B cell (primary cell): ENCODE data around the gene ABCA13. TPM values are rescaled to one million over a fixed set of nuclear protein-coding genes. Genes with fewer than 3 reads are reported as not detected.
"Not testable (repeated sequence)": the region's sequence is repeated elsewhere in the genome, so short reads cannot be mapped to it uniquely, and the experiment has no call there.

ENCODE experiments used
- ATAC-seq: fragments of 200-7000 bp; cut with Tn5 transposase; one replicate; pipeline ENCODE4 v1.10.0; 2021; ENCODE audit warnings: low read depth, mild to moderate bottlenecking, moderate number of reproducible peaks, moderate library complexity
- CTCF ChIA-PET: fragments of 350-600 bp; sonication (Branson Sonifier 250); formaldehyde crosslinking; loops from one replicate; lab custom pipeline; 2021; ENCODE audit warnings: antibody characterized with exemption, inconsistent platforms; lab: Charles Lee
- POLR2A ChIA-PET: fragments of 350-600 bp; sonication (Branson Sonifier 250); formaldehyde crosslinking; loops from one replicate; lab custom pipeline; 2021; ENCODE audit warnings: antibody characterized with exemption; lab: Charles Lee
- DNase-seq: peaks from one replicate; pipeline ENCODE4 v3.0.0; 2013
- H2AFZ ChIP-seq: 2 replicates; pipeline ENCODE4 v1.6.1; 2012; ENCODE audit warnings: mild to moderate bottlenecking, low read depth, low read length; ENCODE audit not compliant: insufficient read depth, poor library complexity, severe bottlenecking
- H3K27ac ChIP-seq, 2 donors: 1 replicate in 1 of 2; 2 replicates in 1 of 2; pipeline ENCODE4 v1.5.1; 2012 to 2013; ENCODE audit warnings: low read length in 2 of 2, mild to moderate bottlenecking in 2 of 2, moderate library complexity in 1 of 2
- H3K27me3 ChIP-seq, 4 experiments: fragments of 200-600 bp in 1 of 4; sonication (generic) in 1 of 4; replicated peaks in 1 of 4; 1 replicate in 2 of 4; 2 replicates in 2 of 4; pipeline versions ENCODE4 v1.6.1 to v1.7.0; 2013 to 2016; ENCODE audit warnings: low read length in 3 of 4, mild to moderate bottlenecking in 2 of 4, mixed read lengths in 1 of 4, moderate library complexity in 1 of 4; ENCODE audit not compliant: insufficient read depth in 4 of 4, control insufficient read depth in 3 of 4; ENCODE audit errors: control extremely low read depth in 1 of 4
- H3K36me3 ChIP-seq, 2 experiments: replicated peaks in 1 of 2; 1 replicate in 1 of 2; 2 replicates in 1 of 2; pipeline versions ENCODE4 v1.6.1 to v1.7.1; 2013; ENCODE audit warnings: low read length in 1 of 2; ENCODE audit not compliant: insufficient read depth in 2 of 2, control insufficient read depth in 1 of 2; ENCODE audit errors: control extremely low read depth in 1 of 2, extremely low read depth in 1 of 2
- H3K4me1 ChIP-seq, 2 donors: fragments of 200-600 bp in 1 of 2; sonication (generic) in 1 of 2; 1 replicate in 1 of 2; 2 replicates in 1 of 2; pipeline versions ENCODE4 v1.5.1 to v1.6.1; 2013 to 2017; ENCODE audit warnings: low read length in 2 of 2; ENCODE audit not compliant: control insufficient read depth in 2 of 2, insufficient read depth in 2 of 2
- H3K4me2 ChIP-seq: replicated peaks from 2 replicates; pipeline ENCODE3; 2012; ENCODE audit warnings: mild to moderate bottlenecking, low read depth, low read length; ENCODE audit not compliant: poor library complexity, severe bottlenecking
- H3K4me3 ChIP-seq, 5 experiments: fragments of 200-600 bp in 1 of 5; sonication (generic) in 1 of 5; 1 replicate in 3 of 5; 2 replicates in 2 of 5; pipeline versions ENCODE4 v1.5.1 to v1.7.0; 2011 to 2016; ENCODE audit warnings: low read length in 4 of 5, mild to moderate bottlenecking in 4 of 5, low read depth in 2 of 5, control low read depth in 1 of 5, moderate library complexity in 1 of 5; ENCODE audit not compliant: insufficient read depth in 1 of 5; ENCODE audit errors: control extremely low read depth in 1 of 5, extremely low read depth in 1 of 5
- H3K79me2 ChIP-seq: fragments of 200-600 bp; sonication (generic); one replicate; pipeline ENCODE4 v1.6.0; 2016; ENCODE audit warnings: low read length; ENCODE audit not compliant: control insufficient read depth, insufficient read depth
- H3K9ac ChIP-seq: fragments of 200-600 bp; sonication (generic); 2 replicates; pipeline ENCODE4 v1.6.1; 2017; ENCODE audit warnings: mild to moderate bottlenecking, low read length, moderate library complexity
- H3K9me3 ChIP-seq, 3 donors: one replicate each; pipeline versions ENCODE4 v1.6.1 to v1.7.1; 2013; ENCODE audit warnings: low read length in 2 of 3; ENCODE audit not compliant: control insufficient read depth in 2 of 3, insufficient read depth in 1 of 3; ENCODE audit errors: control extremely low read depth in 1 of 3
- H4K20me1 ChIP-seq: 2 replicates; pipeline ENCODE4 v1.6.0; 2012; ENCODE audit warnings: mild to moderate bottlenecking, low read length; ENCODE audit not compliant: insufficient read depth, control insufficient read depth, poor library complexity, severe bottlenecking
- H3K27ac Mint-ChIP-seq: one replicate; pipeline ENCODE4 v1.8.0; 2021; ENCODE audit warnings: mixed read lengths
- H3K27me3 Mint-ChIP-seq: one replicate; pipeline ENCODE4 v1.8.0; 2021; ENCODE audit warnings: mixed read lengths
- H3K4me1 Mint-ChIP-seq: one replicate; pipeline ENCODE4 v1.8.0; 2021; ENCODE audit warnings: mixed read lengths
- H3K4me3 Mint-ChIP-seq: one replicate; pipeline ENCODE4 v1.8.0; 2021; ENCODE audit warnings: mixed read lengths
- H3K9me3 Mint-ChIP-seq: one replicate; pipeline ENCODE4 v1.8.0; 2022; ENCODE audit warnings: mixed read lengths; ENCODE audit not compliant: insufficient read depth
- CTCF ChIP-seq: fragments of 200-600 bp; IDR thresholded peaks from one replicate; pipeline ENCODE4 v1.8.0; 2022; ENCODE audit warnings: antibody characterized with exemption, mild to moderate bottlenecking
- EZH2 ChIP-seq: IDR thresholded peaks from 2 replicates; pipeline ENCODE4 v1.6.1; 2012; ENCODE audit warnings: borderline replicate concordance, low read depth, mild to moderate bottlenecking, moderate library complexity, low read length; ENCODE audit not compliant: insufficient read depth, poor library complexity, severe bottlenecking
- WGBS: methylation state at CpG from one replicate; pipeline ENCODE4 v1.1.5; 2013; ENCODE audit warnings: missing lambda C conversion rate; ENCODE audit not compliant: insufficient coverage; 5-methylcytosine and 5-hydroxymethylcytosine counted together
- intact Hi-C: fragments of 100-400 bp; cut with micrococcal nuclease; formaldehyde crosslinking; loops from one replicate; pipeline ENCODE4 v1.10.0; 2022
- polyA plus RNA-seq: library from polyadenylated mRNA; depleted of rRNA; stranded (reverse); fragments of >200 nt; gene quantifications from 2 replicates; pipeline ENCODE4 v1.2.3, GENCODE V29; 2012
- total RNA-seq, 2 donors: library from RNA; stranded (reverse); fragments of 120-200 nt in 1 of 2; gene quantifications; 1 replicate in 1 of 2; 2 replicates in 1 of 2; pipeline versions ENCODE4 v1.2.3 to v1.2.4, GENCODE V29; 2013 to 2022

Gene ABCA13
- total and polyA plus RNA-seq, 2 donors (not counting 1 experiment from before 2014, with no cell fraction given), result not detected

GRCh38 chr7:48202916-48203315 lies 31.7 kb downstream of the ABCA13 start:
- intact Hi-C loops, H2AFZ ChIP-seq, H3K27ac ChIP-seq, H3K4me3 ChIP-seq, H3K4me1 Mint-ChIP-seq, H3K27me3 Mint-ChIP-seq, H4K20me1 ChIP-seq, H3K79me2 ChIP-seq, CTCF ChIA-PET, POLR2A ChIA-PET, H3K27ac Mint-ChIP-seq, H3K9me3 Mint-ChIP-seq, H3K27me3 ChIP-seq, H3K4me2 ChIP-seq, DNase-seq, H3K36me3 ChIP-seq, H3K4me3 Mint-ChIP-seq, H3K9me3 ChIP-seq, H3K9ac ChIP-seq, H3K4me1 ChIP-seq, ATAC-seq: not testable (repeated sequence)
- WGBS, result over 99% methylated on average over 21 of the region's 41 CpGs

DNA sequence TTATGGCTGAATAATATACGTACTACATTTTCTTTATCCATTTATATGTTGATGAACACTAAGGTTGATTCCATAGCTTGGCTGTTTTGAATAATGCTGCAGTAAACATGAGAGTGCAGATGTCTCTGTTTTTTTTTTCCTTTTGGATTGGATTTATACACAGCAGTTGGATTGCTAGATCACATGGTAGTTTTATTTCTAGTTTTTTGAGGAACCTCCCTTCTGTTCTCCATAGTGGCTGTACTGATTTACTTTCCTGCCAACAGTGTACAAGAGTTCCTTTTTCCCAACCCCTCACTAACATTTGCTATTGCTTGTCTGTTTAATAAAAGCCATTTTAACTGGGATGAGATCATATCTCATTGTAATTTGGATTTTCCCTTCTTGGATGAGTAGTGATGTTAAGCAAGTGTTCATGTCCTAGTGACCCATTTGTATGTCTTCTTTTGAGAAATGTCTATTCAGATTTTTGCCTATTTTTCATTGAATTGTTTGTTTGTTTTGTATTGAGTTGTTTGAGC lies 36.0 kb downstream of the ABCA13 start:
- H3K4me1 ChIP-seq, result no peaks in the 10 kb centered on the region
- no peaks in the 10 kb centered on the region for H3K79me2 ChIP-seq
- H3K9ac ChIP-seq, result no peak overlapping the region
- H3K9me3 Mint-ChIP-seq, result peaks cover 4% of the 10 kb centered on the region
- ATAC-seq (no peak), DNase-seq (no peak)
- no peak overlapping the region for H3K4me3 ChIP-seq
- H4K20me1 ChIP-seq, result no peaks in the 10 kb centered on the region
- no peak overlapping the region for H3K4me2 ChIP-seq
- no peak overlapping the region for H3K4me3 Mint-ChIP-seq
- no peaks in the 10 kb centered on the region for H3K4me1 Mint-ChIP-seq
- no peaks in the 10 kb centered on the region for H3K36me3 ChIP-seq
- peaks cover 5% of the 10 kb centered on the region for H3K27me3 Mint-ChIP-seq
- no peak overlapping the region for H3K27ac ChIP-seq
- peaks cover 0 to 7% (median 0%) of the 10 kb centered on the region in 3 donors for H3K9me3 ChIP-seq
- no peaks in the 10 kb centered on the region for H3K27me3 ChIP-seq
- H2AFZ ChIP-seq, result no peak overlapping the region
- intact Hi-C loops, result no loop called here
- POLR2A ChIA-PET, result no interaction called here
- CTCF ChIA-PET, result no interaction called here
- TF ChIP-seq EZH2 (no peak), CTCF (no peak)
- no peak overlapping the region for H3K27ac Mint-ChIP-seq
- no CpG with 5 or more reads among the region's 1 CpG for WGBS
